H1 (cell line): ENCODE measurements around the gene CRYGN. TPM values are rescaled to one million over a fixed set of nuclear protein-coding genes. Genes with fewer than 3 reads are reported as not detected.

Experiments
- CTCF ChIA-PET: fragments of 300-600 bp; sonication (Branson Sonifier 250); formaldehyde crosslinking; loops from one replicate; lab custom pipeline; 2021; ENCODE audit not compliant: partially characterized antibody; lab: Charles Lee
- POLR2A ChIA-PET: fragments of 300-600 bp; sonication (Branson Sonifier 250); formaldehyde crosslinking; loops from one replicate; lab custom pipeline; 2021; ENCODE audit warnings: inconsistent platforms; ENCODE audit not compliant: partially characterized antibody; lab: Charles Lee
- DNase-seq, 2 experiments: peaks; one replicate each; pipeline versions ENCODE4 v3.0.0 to v3.0.0-alpha.2; 2010 to 2022; ENCODE audit warnings: low spot score in 2 of 2, low read depth in 1 of 2, mixed read lengths in 1 of 2
- FAIRE-seq: peaks from 2 replicates; lab custom pipeline; 2011; peaks lifted over from hg19 to GRCh38; lab: Jason Lieb, UNC
- H2AFZ ChIP-seq: 2 replicates; pipeline ENCODE4 v1.8.1; 2012; ENCODE audit warnings: low read length, inconsistent platforms
- H2AK5ac ChIP-seq: 2 replicates; pipeline ENCODE4 v1.6.1; 2013; ENCODE audit warnings: low read depth, low read length
- H2BK120ac ChIP-seq: replicated peaks from 2 replicates; pipeline ENCODE3; 2013; ENCODE audit warnings: low read depth, low read length, inconsistent platforms
- H2BK12ac ChIP-seq: 2 replicates; pipeline ENCODE4 v1.6.1; 2013; ENCODE audit warnings: low read depth, low read length
- H2BK15ac ChIP-seq: 2 replicates; pipeline ENCODE4 v1.6.1; 2013; ENCODE audit warnings: low read length
- H2BK20ac ChIP-seq: 2 replicates; pipeline ENCODE4 v1.6.1; 2013; ENCODE audit warnings: low read length
- H2BK5ac ChIP-seq: 2 replicates; pipeline ENCODE4 v1.6.1; 2013; ENCODE audit warnings: low read depth, low read length
- H3K14ac ChIP-seq: 2 replicates; pipeline ENCODE4 v1.6.1; 2013; ENCODE audit warnings: inconsistent platforms; ENCODE audit not compliant: insufficient read length
- H3K18ac ChIP-seq: 2 replicates; pipeline ENCODE4 v1.6.1; 2013; ENCODE audit warnings: low read length; ENCODE audit errors: extremely low read depth
- H3K23ac ChIP-seq: 2 replicates; pipeline ENCODE4 v1.6.1; 2013; ENCODE audit warnings: inconsistent platforms; ENCODE audit not compliant: insufficient read length
- H3K23me2 ChIP-seq: 2 replicates; pipeline ENCODE4 v1.6.1; 2013; ENCODE audit warnings: low read depth, low read length
- H3K27ac ChIP-seq: 2 replicates; pipeline ENCODE4 v1.6.1; 2011; ENCODE audit warnings: low read depth, low read length, inconsistent platforms
- H3K27me3 ChIP-seq, 4 experiments: replicated peaks in 1 of 4; 1 replicate in 1 of 4; 2 replicates in 3 of 4; pipeline versions ENCODE4 v1.6.1 to v1.8.1; 2011 to 2013; ENCODE audit warnings: low read length in 3 of 4, mild to moderate bottlenecking in 3 of 4, inconsistent platforms in 2 of 4, mixed read lengths in 2 of 4, moderate library complexity in 1 of 4; ENCODE audit not compliant: control insufficient read depth in 3 of 4, insufficient read depth in 3 of 4; ENCODE audit errors: extremely low read depth in 1 of 4
- H3K36me3 ChIP-seq, 4 experiments: 2 replicates each; pipeline versions ENCODE4 v1.6.1 to v1.8.1; 2011 to 2013; ENCODE audit warnings: mild to moderate bottlenecking in 4 of 4, low read length in 3 of 4, moderate library complexity in 2 of 4, control low read depth in 1 of 4, inconsistent platforms in 1 of 4; ENCODE audit not compliant: insufficient read depth in 4 of 4, control insufficient read depth in 2 of 4
- H3K4ac ChIP-seq: replicated peaks from 2 replicates; pipeline ENCODE3; 2013; ENCODE audit warnings: low read length, low read depth, mixed read lengths, inconsistent platforms; ENCODE audit not compliant: insufficient read length
- H3K4me1 ChIP-seq, 4 experiments: replicated peaks in 1 of 4; 1 replicate in 1 of 4; 2 replicates in 3 of 4; pipeline versions ENCODE4 v1.6.1 to v1.8.1; 2011 to 2013; ENCODE audit warnings: low read length in 3 of 4, inconsistent platforms in 2 of 4, mixed read lengths in 1 of 4; ENCODE audit not compliant: insufficient read depth in 4 of 4, control insufficient read depth in 3 of 4
- H3K4me2 ChIP-seq, 2 experiments: 2 replicates each; pipeline versions ENCODE4 v1.6.1 to v1.8.1; 2011 to 2013; ENCODE audit warnings: low read depth in 2 of 2, low read length in 2 of 2, control low read depth in 1 of 2, inconsistent platforms in 1 of 2, mild to moderate bottlenecking in 1 of 2; ENCODE audit not compliant: insufficient read depth in 1 of 2
- H3K4me3 ChIP-seq, 4 experiments: fragments of 200-600, 300-600 bp in 1 of 4; sonication (generic), shearing (Covaris generic), sonication (Bioruptor Twin) in 1 of 4; 2 replicates each; pipeline versions ENCODE4 v1.5.1 to v1.8.1; 2011 to 2016; ENCODE audit warnings: low read length in 4 of 4, low read depth in 3 of 4, control low read depth in 2 of 4, inconsistent platforms in 2 of 4, mild to moderate bottlenecking in 2 of 4, mixed read lengths in 1 of 4, moderate library complexity in 1 of 4; ENCODE audit not compliant: insufficient read depth in 2 of 4; ENCODE audit errors: extremely low read depth in 1 of 4
- H3K56ac ChIP-seq: replicated peaks from 2 replicates; pipeline ENCODE3; 2013; ENCODE audit warnings: low read depth, mild to moderate bottlenecking, mixed read lengths, low read length, inconsistent platforms; ENCODE audit not compliant: insufficient read length
- H3K79me1 ChIP-seq: 2 replicates; pipeline ENCODE4 v1.6.1; 2013; ENCODE audit warnings: low read depth, low read length, control low read depth
- H3K79me2 ChIP-seq, 2 experiments: 2 replicates each; pipeline versions ENCODE4 v1.6.1 to v1.8.1; 2012 to 2013; ENCODE audit warnings: low read length in 2 of 2, mild to moderate bottlenecking in 2 of 2, inconsistent platforms in 1 of 2; ENCODE audit not compliant: insufficient read depth in 2 of 2, control insufficient read depth in 1 of 2
- H3K9ac ChIP-seq, 4 experiments: replicated peaks in 1 of 4; 1 replicate in 1 of 4; 2 replicates in 3 of 4; pipeline versions ENCODE4 v1.6.1 to v1.8.1; 2011 to 2013; ENCODE audit warnings: low read depth in 3 of 4, low read length in 3 of 4, control low read depth in 2 of 4, mild to moderate bottlenecking in 2 of 4, moderate library complexity in 2 of 4, inconsistent platforms in 1 of 4; ENCODE audit errors: extremely low read depth in 1 of 4
- H3K9me3 ChIP-seq, 2 experiments: 2 replicates each; pipeline versions ENCODE4 v1.6.1 to v1.8.1; 2012 to 2013; ENCODE audit warnings: mild to moderate bottlenecking in 2 of 2, moderate library complexity in 2 of 2, control low read depth in 1 of 2, inconsistent platforms in 1 of 2, low read depth in 1 of 2, low read length in 1 of 2, mixed read lengths in 1 of 2; ENCODE audit not compliant: insufficient read depth in 2 of 2
- H4K20me1 ChIP-seq, 2 experiments: replicated peaks in 1 of 2; 2 replicates each; pipeline versions ENCODE3 to v1.8.1; 2011 to 2013; ENCODE audit warnings: inconsistent platforms in 2 of 2, low read length in 2 of 2, mild to moderate bottlenecking in 1 of 2; ENCODE audit not compliant: insufficient read depth in 2 of 2, control insufficient read depth in 1 of 2
- H4K5ac ChIP-seq: 2 replicates; pipeline ENCODE4 v1.6.1; 2013; ENCODE audit warnings: low read length, low read depth, mixed read lengths, inconsistent platforms; ENCODE audit not compliant: insufficient read length
- H4K8ac ChIP-seq: 2 replicates; pipeline ENCODE4 v1.8.0; 2013; ENCODE audit warnings: mild to moderate bottlenecking, moderate library complexity, low read length, inconsistent platforms; ENCODE audit not compliant: insufficient read depth; ENCODE audit errors: extremely low read depth
- H4K91ac ChIP-seq: replicated peaks from 2 replicates; pipeline ENCODE3; 2013; ENCODE audit warnings: low read length, mixed read lengths, inconsistent platforms; ENCODE audit not compliant: insufficient read length
- BCL11A ChIP-seq, 2 experiments: IDR thresholded peaks; one replicate each; pipeline ENCODE4 v1.6.1; 2011; ENCODE audit warnings: low read depth in 2 of 2, low read length in 2 of 2, mild to moderate bottlenecking in 2 of 2
- CEBPB ChIP-seq: IDR thresholded peaks from 2 replicates; pipeline ENCODE4 v1.6.1; 2012; ENCODE audit warnings: low read depth, low read length
- GTF2F1 ChIP-seq: IDR thresholded peaks from 2 replicates; pipeline ENCODE4 v1.6.1; 2012; ENCODE audit warnings: low read depth, low read length, improper control_type of control experiment, borderline replicate concordance
- JUN ChIP-seq: IDR thresholded peaks from 2 replicates; pipeline ENCODE4 v1.6.1; 2011; ENCODE audit warnings: low read depth, mild to moderate bottlenecking, improper control_type of control experiment, low read length
- KDM1A ChIP-seq: fragments of 200-600, 300-600 bp; sonication (generic); IDR thresholded peaks from 2 replicates; pipeline ENCODE4 v1.7.1; 2016; ENCODE audit warnings: mild to moderate bottlenecking, low read length, borderline replicate concordance
- NRF1 ChIP-seq: IDR thresholded peaks from 2 replicates; pipeline ENCODE4 v1.6.1; 2011; ENCODE audit warnings: mild to moderate bottlenecking, low read depth, low read length, improper control_type of control experiment
- PHF8 ChIP-seq: fragments of 200-600 bp; sonication (generic); conservative IDR thresholded peaks from 2 replicates; pipeline ENCODE4 v1.7.1; 2012; ENCODE audit warnings: low read depth, mild to moderate bottlenecking, inconsistent platforms, low read length, moderate library complexity
- SP2 ChIP-seq: IDR thresholded peaks from 2 replicates; pipeline ENCODE4 v1.6.1; 2012; ENCODE audit warnings: mild to moderate bottlenecking, low read length, inconsistent platforms
- USF2 ChIP-seq: IDR thresholded peaks from 2 replicates; pipeline ENCODE4 v1.6.1; 2011; ENCODE audit warnings: low read length, improper control_type of control experiment
- WGBS, 2 experiments: shearing (Covaris generic) in 1 of 2; methylation state at CpG; one replicate each; pipeline versions ENCODE4 v1.1.6 to v1.1.7; 2013 to 2015; ENCODE audit warnings: low lambda C conversion rate in 2 of 2, mixed read lengths in 2 of 2, inconsistent platforms in 1 of 2, low coverage in 1 of 2, missing lambda C conversion rate in 1 of 2; ENCODE audit not compliant: insufficient replicate concordance in 2 of 2, insufficient coverage in 1 of 2, insufficient read length in 1 of 2; ENCODE audit errors: extremely low coverage in 1 of 2, missing lambda C conversion rate in 1 of 2; 5-methylcytosine and 5-hydroxymethylcytosine counted together
- polyA plus RNA-seq, 7 experiments: library from polyadenylated mRNA; depleted of rRNA in 3 of 7; stranded (reverse) in 5 of 7; unstranded in 2 of 7; fragments of >200 nt in 5 of 7; fragments of 200-250 nt in 2 of 7; gene quantifications; 1 replicate in 5 of 7; 2 replicates in 1 of 7; 4 replicates in 1 of 7; pipeline versions ENCODE4 v1.2.1 to v1.2.3, GENCODE V29; 2011 to 2013; ENCODE audit warnings: missing spikeins in 2 of 7, mixed read lengths in 2 of 7
- total RNA-seq: library from RNA; stranded (reverse); fragmentation: NEBNext Ultra II Directional; extraction: Animal tissue kit (Norgen Biotek cat#: 25700); gene quantifications from 2 replicates; pipeline ENCODE4 v1.2.1, GENCODE V29; 2021

The CRYGN gene
- total and polyA plus RNA-seq, 2 of the 8 experiments (the other 6 are each of a cell fraction or from before 2014, with no cell fraction given), result 0.98 to 1.6 TPM

- Histone ChIP-seq H3K4me2 (no peak overlapping the region), H3K4me3 (no peak overlapping the region), H3K56ac (no peak overlapping the region), H3K23ac (no peak overlapping the region), H3K9me3 (no peaks in the 10 kb centered on the region), H3K18ac (no peak overlapping the region), H2BK15ac (no peak overlapping the region), H3K79me2 (no peaks in the 10 kb centered on the region), H3K79me1 (no peaks in the 10 kb centered on the region), H3K9ac (no peak overlapping the region), H4K8ac (no peak overlapping the region), H2BK120ac (no peak overlapping the region), H3K14ac (no peak overlapping the region), H2BK12ac (no peak overlapping the region), H2BK20ac (no peak overlapping the region), H3K36me3 (no peaks in the 10 kb centered on the region), H3K27ac (no peak overlapping the region), H4K20me1 (peaks cover 0 to 2% of the 10 kb centered on the region in 2 experiments), H2AFZ (no peak overlapping the region), H4K5ac (no peak overlapping the region), H2BK5ac (no peak overlapping the region), H2AK5ac (no peak overlapping the region), H3K4ac (no peak overlapping the region), H4K91ac (no peak overlapping the region), H3K23me2 (peaks cover 14% of the 10 kb centered on the region; the same call in 1 of the 2 replicates), H3K4me1 (peaks cover 0 to 30% (median 8%) of the 10 kb centered on the region in 4 experiments; a peak in 6 of 7 replicates), H3K27me3 (peaks cover 8 to 27% (median 22%) of the 10 kb centered on the region in 4 experiments)
- CTCF ChIA-PET, result interaction anchor here (0.6 to 3.2 kb wide), 9 partner anchors 11 to 376 kb away, joined by 3 to 16 read pairs (median 4); no protein-coding TSS in a partner anchor
- WGBS, 2 experiments, result 86% methylated on average over 15 of the region's 15 CpGs; no CpG with 5 or more reads in 1 of the 2 experiments
- FAIRE-seq (no peak), DNase-seq (no peak)
- POLR2A ChIA-PET, result interaction anchor here (0.6 to 1.1 kb wide), 3 partner anchors 16 to 162 kb away, joined by 3 read pairs; no protein-coding TSS in a partner anchor
- TF ChIP-seq GTF2F1 (no peak), PHF8 (no peak), NRF1 (no peak), BCL11A (IDR thresholded peaks at IDR 0.05; ENCODE audit: low read depth in 2 of 2, low read length in 2 of 2) (no peak), JUN (no peak), USF2 (no peak), CEBPB (no peak), SP2 (no peak), KDM1A (no peak)
These were observed 56.1 kb downstream of the CRYGN start for GRCh38 chr7:151383638-151384351.
